ENCODE data around the gene ACVR1B. TPM values are rescaled to one million over a fixed set of nuclear protein-coding genes. Genes with fewer than 3 reads are reported as not detected.

Gene ACVR1B
- total and polyA plus RNA-seq, 4 donors, result 4.0 to 21.9 (median 12.0) TPM

GRCh38 chr12:51953089-51953488, 1.6 kb downstream of the ACVR1B start:
- no peaks in the 10 kb centered on the region for H3K27me3 ChIP-seq (ENCODE audit: control insufficient read depth in 4 of 4, insufficient read depth in 4 of 4, low read length in 3 of 4)
- TF ChIP-seq FOXA2 (IDR thresholded peaks at IDR 0.05), result no peak
- TF ChIP-seq MAX (IDR thresholded peaks at IDR 0.05), result no peak
- no peak for TF ChIP-seq HNF4G (IDR thresholded peaks at IDR 0.05)
- TF ChIP-seq EGR1 (IDR thresholded peaks at IDR 0.05; ENCODE audit: low read depth in 2 of 2), result no peak
- TF ChIP-seq ZBTB33 (IDR thresholded peaks at IDR 0.05), result no peak
- no peak for TF ChIP-seq RAD21 (IDR thresholded peaks at IDR 0.05)
- no peak for TF ChIP-seq NR2F2 (IDR thresholded peaks at IDR 0.05)
- no peak for TF ChIP-seq GABPA (IDR thresholded peaks at IDR 0.05 in 1 of 2, conservative IDR thresholded peaks at IDR 0.05 in 1 of 2)
- TF ChIP-seq YY1 (IDR thresholded peaks at IDR 0.05), result no peak
- WGBS, result 40% methylated on average over 8 of the region's 8 CpGs
- H3K27ac ChIP-seq (ENCODE audit: low read depth in 1 of 2, low read length in 2 of 2), result peak overlapping the region; percentile 67 to 71
- DNase-seq (ENCODE audit: low spot score), result no peak
- H3K9me3 ChIP-seq (ENCODE audit: control insufficient read depth in 4 of 4, low read length in 3 of 4), result no peaks in the 10 kb centered on the region
- peaks cover 4 to 41% (median 31%) of the 10 kb centered on the region in 4 donors for H3K4me1 ChIP-seq (ENCODE audit: control insufficient read depth in 4 of 4, insufficient read depth in 4 of 4, low read length in 3 of 4)
- no peaks in the 10 kb centered on the region for H3K36me3 ChIP-seq (ENCODE audit: control insufficient read depth in 4 of 4, insufficient read depth in 3 of 4, low read depth in 1 of 4, low read length in 3 of 4)
- peak overlapping the region; percentile 11 to 95 (median 89) for H3K4me3 ChIP-seq (ENCODE audit: low read depth in 1 of 3, low read length in 3 of 3)
- peak overlapping the region; percentile 51 to 76 for H3K9ac ChIP-seq (ENCODE audit: low read depth in 1 of 2, low read length in 2 of 2)

GRCh38 chr12:51953864-51954263, 2.4 kb downstream of the ACVR1B start:
- Histone ChIP-seq H3K27me3 (ENCODE audit: control insufficient read depth in 4 of 4, insufficient read depth in 4 of 4, low read length in 3 of 4) (no peaks in the 10 kb centered on the region), H3K9me3 (ENCODE audit: control insufficient read depth in 4 of 4, low read length in 3 of 4) (no peaks in the 10 kb centered on the region), H3K4me3 (ENCODE audit: low read depth in 1 of 3, low read length in 3 of 3) (peak overlapping the region; percentile 11 to 95 (median 31)), H3K9ac (ENCODE audit: low read depth in 1 of 2, low read length in 2 of 2) (peak overlapping the region; percentile 51 to 58), H3K27ac (ENCODE audit: low read depth in 1 of 2, low read length in 2 of 2) (peak overlapping the region; percentile 67 to 71), H3K4me1 (ENCODE audit: control insufficient read depth in 4 of 4, insufficient read depth in 4 of 4, low read length in 3 of 4) (peaks cover 4 to 47% (median 33%) of the 10 kb centered on the region in 4 donors), H3K36me3 (ENCODE audit: control insufficient read depth in 4 of 4, insufficient read depth in 3 of 4, low read depth in 1 of 4, low read length in 3 of 4) (no peaks in the 10 kb centered on the region)
- no peak for DNase-seq (ENCODE audit: low spot score)
- TF ChIP-seq JUND (IDR thresholded peaks at IDR 0.05) (no peak), NR2F2 (IDR thresholded peaks at IDR 0.05) (no peak), GABPA (IDR thresholded peaks at IDR 0.05 in 1 of 2, conservative IDR thresholded peaks at IDR 0.05 in 1 of 2) (no peak), REST (IDR thresholded peaks at IDR 0.05) (no peak), TAF1 (conservative IDR thresholded peaks at IDR 0.05) (no peak), ATF3 (IDR thresholded peaks at IDR 0.05) (no peak), CTCF (IDR thresholded peaks at IDR 0.05; ENCODE audit: low read depth, low read length, missing input control) (no peak), RAD21 (IDR thresholded peaks at IDR 0.05) (no peak), HNF4A (conservative IDR thresholded peaks at IDR 0.05) (no peak), HNF4G (IDR thresholded peaks at IDR 0.05) (no peak), RXRA (IDR thresholded peaks at IDR 0.05) (no peak), ZBTB33 (IDR thresholded peaks at IDR 0.05) (no peak), YY1 (IDR thresholded peaks at IDR 0.05) (no peak), FOXA1 (IDR thresholded peaks at IDR 0.05) (no peak), FOXA2 (IDR thresholded peaks at IDR 0.05) (no peak), SP1 (IDR thresholded peaks at IDR 0.05) (no peak), EGR1 (IDR thresholded peaks at IDR 0.05; ENCODE audit: low read depth in 2 of 2) (no peak), MAX (IDR thresholded peaks at IDR 0.05) (no peak)
- 11% methylated on average over 4 of the region's 4 CpGs for WGBS

Measured in liver (tissue), 9 donors.